ENCODE measurements around the gene COBL. TPM values are rescaled to one million over a fixed set of nuclear protein-coding genes. Genes with fewer than 3 reads are reported as not detected.

Gene COBL
- total RNA-seq, 1 experiment from 2014 or later: 51.4 TPM

GRCh38 chr7:51357821-51358220 lies 41.2 kb upstream of the COBL start:
- Histone ChIP-seq H3K9me2 (ENCODE audit: insufficient read depth) (no peaks in the 10 kb centered on the region), H3K36me3 (ENCODE audit: low read depth) (no peaks in the 10 kb centered on the region), H3K4me1 (replicated peaks; ENCODE audit: insufficient read depth) (peaks cover 6% of the 10 kb centered on the region; the same call in 1 of the 2 replicates), H3K4me3 (no peak overlapping the region), H3K27me3 (ENCODE audit: insufficient read depth, low read depth) (no peaks in the 10 kb centered on the region), H3F3A (ENCODE audit: insufficient read depth, low read depth) (no peaks in the 10 kb centered on the region), H3K79me2 (ENCODE audit: low read depth) (no peaks in the 10 kb centered on the region), H3K9me3 (ENCODE audit: insufficient read depth, low read depth) (peaks cover 8% of the 10 kb centered on the region; the same call in 1 of the 2 replicates), H2AFZ (no peak overlapping the region), H3K27ac (no peak overlapping the region), H3K4me2 (no peak overlapping the region), H4K20me1 (ENCODE audit: insufficient read depth) (no peaks in the 10 kb centered on the region)
- intact Hi-C loops (cut with micrococcal nuclease; ENCODE audit: unreplicated experiment): loop anchor here (2.0 kb wide), 1 partner anchor 133 kb away; no protein-coding TSS in a partner anchor
- no TSS peak for BruUV-seq (replicated peaks)
- POLR2A ChIA-PET (ENCODE audit: unreplicated experiment): interaction anchor here (0.6 kb wide), 1 partner anchor 43 kb away, joined by 3 read pairs; no protein-coding TSS in a partner anchor
- CTCF ChIA-PET: interaction anchor here (0.6 to 1.3 kb wide), 5 partner anchors 12 to 197 kb away, joined by 3 to 4 read pairs (median 4); no protein-coding TSS in a partner anchor
- no peak for DNase-seq
- TF ChIP-seq, protein P1, sequence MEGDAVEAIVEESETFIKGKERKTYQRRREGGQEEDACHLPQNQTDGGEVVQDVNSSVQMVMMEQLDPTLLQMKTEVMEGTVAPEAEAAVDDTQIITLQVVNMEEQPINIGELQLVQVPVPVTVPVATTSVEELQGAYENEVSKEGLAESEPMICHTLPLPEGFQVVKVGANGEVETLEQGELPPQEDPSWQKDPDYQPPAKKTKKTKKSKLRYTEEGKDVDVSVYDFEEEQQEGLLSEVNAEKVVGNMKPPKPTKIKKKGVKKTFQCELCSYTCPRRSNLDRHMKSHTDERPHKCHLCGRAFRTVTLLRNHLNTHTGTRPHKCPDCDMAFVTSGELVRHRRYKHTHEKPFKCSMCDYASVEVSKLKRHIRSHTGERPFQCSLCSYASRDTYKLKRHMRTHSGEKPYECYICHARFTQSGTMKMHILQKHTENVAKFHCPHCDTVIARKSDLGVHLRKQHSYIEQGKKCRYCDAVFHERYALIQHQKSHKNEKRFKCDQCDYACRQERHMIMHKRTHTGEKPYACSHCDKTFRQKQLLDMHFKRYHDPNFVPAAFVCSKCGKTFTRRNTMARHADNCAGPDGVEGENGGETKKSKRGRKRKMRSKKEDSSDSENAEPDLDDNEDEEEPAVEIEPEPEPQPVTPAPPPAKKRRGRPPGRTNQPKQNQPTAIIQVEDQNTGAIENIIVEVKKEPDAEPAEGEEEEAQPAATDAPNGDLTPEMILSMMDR (conservative IDR thresholded peaks at IDR 0.05): peak; percentile 64; the same call in 1 of the 2 replicates
- no peak for TF ChIP-seq EZH2 (IDR thresholded peaks at IDR 0.05; ENCODE audit: low read depth)

- POLR2A ChIA-PET (ENCODE audit: unreplicated experiment): no interaction called here
- Histone ChIP-seq H3F3A (ENCODE audit: insufficient read depth, low read depth) (no peaks in the 10 kb centered on the region), H3K4me2 (no peak overlapping the region), H2AFZ (no peak overlapping the region), H3K27ac (no peak overlapping the region), H3K27me3 (ENCODE audit: insufficient read depth, low read depth) (no peaks in the 10 kb centered on the region), H3K4me1 (replicated peaks; ENCODE audit: insufficient read depth) (peaks cover 6% of the 10 kb centered on the region; the same call in 1 of the 2 replicates), H3K36me3 (ENCODE audit: low read depth) (no peaks in the 10 kb centered on the region), H3K9me3 (ENCODE audit: insufficient read depth, low read depth) (peaks cover 8% of the 10 kb centered on the region; the same call in 1 of the 2 replicates), H3K4me3 (no peak overlapping the region), H4K20me1 (ENCODE audit: insufficient read depth) (no peaks in the 10 kb centered on the region), H3K9me2 (ENCODE audit: insufficient read depth) (no peaks in the 10 kb centered on the region), H3K79me2 (ENCODE audit: low read depth) (no peaks in the 10 kb centered on the region)
- CTCF ChIA-PET: interaction anchor here (0.6 to 1.3 kb wide), 5 partner anchors 132 to 196 kb away, joined by 3 to 4 read pairs (median 3); no protein-coding TSS in a partner anchor
- no TSS peak for BruUV-seq (replicated peaks)
- TF ChIP-seq, protein P1 (conservative IDR thresholded peaks at IDR 0.05): no peak
- TF ChIP-seq EZH2 (IDR thresholded peaks at IDR 0.05; ENCODE audit: low read depth): no peak
- intact Hi-C loops (cut with micrococcal nuclease; ENCODE audit: unreplicated experiment): no loop called here
- peak in 1 of 2 experiments; percentile 51 for DNase-seq
Observed at GRCh38 chr7:51356849-51357516, 40.4 kb upstream of the COBL start.

DNA sequence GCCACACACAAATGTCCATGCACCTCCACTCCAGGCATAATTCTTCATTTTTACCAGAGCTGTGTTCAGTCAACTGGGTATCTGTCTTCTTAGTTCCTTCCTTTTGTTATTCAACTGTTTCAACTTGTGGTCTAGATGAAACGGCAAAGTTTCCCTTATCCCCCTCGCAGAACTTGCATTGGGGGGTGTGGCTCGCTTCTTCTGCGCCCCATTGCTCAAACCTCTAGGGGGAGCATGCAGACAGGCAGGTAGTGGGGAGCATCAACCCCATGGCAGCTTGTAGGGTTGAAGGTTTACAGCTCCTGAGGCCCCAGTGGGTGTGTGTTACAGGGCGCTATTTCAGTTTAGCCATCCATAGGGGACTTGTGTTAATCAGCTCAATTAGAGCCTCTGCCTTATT lies 38.3 kb upstream of the COBL start:
- Histone ChIP-seq H4K20me1 (ENCODE audit: insufficient read depth) (no peaks in the 10 kb centered on the region), H3K9me3 (ENCODE audit: insufficient read depth, low read depth) (peaks cover 8% of the 10 kb centered on the region; the same call in 1 of the 2 replicates), H3K4me1 (replicated peaks; ENCODE audit: insufficient read depth) (peaks cover 19% of the 10 kb centered on the region), H3K27ac (no peak overlapping the region), H2AFZ (no peak overlapping the region), H3K4me3 (no peak overlapping the region), H3K36me3 (ENCODE audit: low read depth) (no peaks in the 10 kb centered on the region), H3K9me2 (ENCODE audit: insufficient read depth) (no peaks in the 10 kb centered on the region), H3K79me2 (ENCODE audit: low read depth) (no peaks in the 10 kb centered on the region), H3K27me3 (ENCODE audit: insufficient read depth, low read depth) (no peaks in the 10 kb centered on the region), H3K4me2 (no peak overlapping the region), H3F3A (ENCODE audit: insufficient read depth, low read depth) (peaks cover 12% of the 10 kb centered on the region)
- no peak for DNase-seq
- CTCF ChIA-PET: interaction anchor here (0.6 kb wide), 1 partner anchor 192 kb away, joined by 3 read pairs; no protein-coding TSS in a partner anchor
- no TSS peak for BruUV-seq (replicated peaks)
- TF ChIP-seq, protein P1 (conservative IDR thresholded peaks at IDR 0.05): no peak; the same call in 1 of the 2 replicates
- no peak for TF ChIP-seq EZH2 (IDR thresholded peaks at IDR 0.05; ENCODE audit: low read depth)
- intact Hi-C loops (cut with micrococcal nuclease; ENCODE audit: unreplicated experiment): no loop called here
- POLR2A ChIA-PET (ENCODE audit: unreplicated experiment): no interaction called here
